CD4-positive, alpha-beta T cell (primary cell): Measurements from ENCODE around the gene GAS7. TPM values are rescaled to one million over a fixed set of nuclear protein-coding genes. Genes with fewer than 3 reads are reported as not detected.

Experiments
- ATAC-seq: fragments of 200-7000 bp; cut with Tn5 transposase; one replicate; pipeline ENCODE4 v1.10.0; 2022; ENCODE audit warnings: mild to moderate bottlenecking; ENCODE audit not compliant: poor library complexity
- CTCF ChIA-PET: fragments of 350-600 bp; sonication (Branson Sonifier 250); formaldehyde crosslinking; loops from one replicate; lab custom pipeline; 2021; ENCODE audit warnings: antibody characterized with exemption, inconsistent platforms; lab: Charles Lee
- POLR2A ChIA-PET: fragments of 350-600 bp; sonication (Branson Sonifier 250); formaldehyde crosslinking; loops from one replicate; lab custom pipeline; 2021; ENCODE audit warnings: antibody characterized with exemption, inconsistent platforms; lab: Charles Lee
- DNase-seq, 14 experiments: peaks; one replicate each; pipeline ENCODE4 v3.0.0-alpha.2; 2013 to 2020; ENCODE audit warnings: mixed read lengths in 2 of 14
- H3K27ac ChIP-seq, 2 donors: one replicate each; pipeline versions ENCODE4 v1.5.1 to v1.7.0; 2013; ENCODE audit warnings: low read length in 2 of 2, low read depth in 1 of 2, mild to moderate bottlenecking in 1 of 2
- H3K27me3 ChIP-seq, 2 experiments: 1 replicate in 1 of 2; 2 replicates in 1 of 2; pipeline versions ENCODE4 v1.6.1 to v1.7.0; 2013; ENCODE audit warnings: low read length in 2 of 2, control low read depth in 1 of 2, mild to moderate bottlenecking in 1 of 2, moderate library complexity in 1 of 2; ENCODE audit not compliant: insufficient read depth in 2 of 2, control insufficient read depth in 1 of 2
- H3K36me3 ChIP-seq: one replicate; pipeline ENCODE4 v1.6.1; 2013; ENCODE audit warnings: low read length, control low read depth; ENCODE audit not compliant: insufficient read depth
- H3K4me1 ChIP-seq: one replicate; pipeline ENCODE4 v1.6.1; 2013; ENCODE audit warnings: low read length, control low read depth; ENCODE audit not compliant: insufficient read depth
- H3K4me3 ChIP-seq: one replicate; pipeline ENCODE4 v1.5.1; 2013; ENCODE audit warnings: mild to moderate bottlenecking, low read length, moderate library complexity
- H3K9me3 ChIP-seq, 2 experiments: 1 replicate in 1 of 2; 2 replicates in 1 of 2; pipeline versions ENCODE4 v1.6.1 to v1.7.0; 2013; ENCODE audit warnings: low read length in 2 of 2, mild to moderate bottlenecking in 2 of 2, control low read depth in 1 of 2, moderate library complexity in 1 of 2; ENCODE audit not compliant: control insufficient read depth in 1 of 2, insufficient read depth in 1 of 2
- H3K27ac Mint-ChIP-seq: one replicate; pipeline ENCODE4 v1.8.0; 2020; ENCODE audit warnings: mixed read lengths
- H3K27me3 Mint-ChIP-seq: one replicate; pipeline ENCODE4 v1.8.0; 2021; ENCODE audit warnings: mixed read lengths
- H3K36me3 Mint-ChIP-seq: one replicate; pipeline ENCODE4 v1.8.0; 2021; ENCODE audit warnings: low read depth, mixed read lengths
- H3K4me1 Mint-ChIP-seq: one replicate; pipeline ENCODE4 v1.8.0; 2021; ENCODE audit warnings: low read depth, mixed read lengths
- H3K4me3 Mint-ChIP-seq: one replicate; pipeline ENCODE4 v1.8.0; 2020; ENCODE audit warnings: mild to moderate bottlenecking, mixed read lengths
- H3K9me3 Mint-ChIP-seq: one replicate; pipeline ENCODE4 v1.8.0; 2020; ENCODE audit warnings: mixed read lengths
- CTCF ChIP-seq: fragments of 200-600 bp; IDR thresholded peaks from one replicate; pipeline ENCODE4 v1.8.0; 2022; ENCODE audit warnings: antibody characterized with exemption, mild to moderate bottlenecking
- intact Hi-C, 2 experiments: fragments of 100-400 bp; cut with DNase I in 1 of 2; cut with micrococcal nuclease in 1 of 2; formaldehyde crosslinking; loops; one replicate each; pipeline versions ENCODE4 v1.15.1 to v1.9.0; 2023 to 2025; cut with DNase I, micrococcal nuclease
- total RNA-seq, 174 experiments: library from RNA in 2 of 174; stranded (reverse) in 2 of 174; gene quantifications; one replicate each; pipeline ENCODE4 v1.2.3 and lab custom pipeline; 2021 to 2026

Gene GAS7
- total RNA-seq, 2 experiments from 2014 or later: 1.8 to 3.4 TPM

- no peak for TF ChIP-seq CTCF
- peaks cover 7% of the 10 kb centered on the region for H3K4me1 Mint-ChIP-seq
- ATAC-seq (no peak), DNase-seq (no peak)
- Histone ChIP-seq H3K4me3 (no peak overlapping the region), H3K27me3 (no peaks in the 10 kb centered on the region), H3K9me3 (no peaks in the 10 kb centered on the region), H3K36me3 (no peaks in the 10 kb centered on the region), H3K27ac (no peak overlapping the region), H3K4me1 (peaks cover 4% of the 10 kb centered on the region)
- H3K27ac Mint-ChIP-seq: no peak overlapping the region
- no peaks in the 10 kb centered on the region for H3K9me3 Mint-ChIP-seq
- POLR2A ChIA-PET: no interaction called here
- H3K27me3 Mint-ChIP-seq: no peaks in the 10 kb centered on the region
- no peaks in the 10 kb centered on the region for H3K36me3 Mint-ChIP-seq
- CTCF ChIA-PET: no interaction called here
- intact Hi-C loops: no loop called here
- no peak overlapping the region for H3K4me3 Mint-ChIP-seq
These were observed 151.3 kb downstream of the GAS7 start for GRCh38 chr17:10046786-10047785.

- H3K36me3 ChIP-seq: no peaks in the 10 kb centered on the region
- POLR2A ChIA-PET: no interaction called here
- H3K4me3 ChIP-seq: no peak overlapping the region
- H3K9me3 ChIP-seq: no peaks in the 10 kb centered on the region
- TF ChIP-seq CTCF: no peak
- no peaks in the 10 kb centered on the region for H3K27me3 ChIP-seq
- peaks cover 7% of the 10 kb centered on the region for H3K4me1 Mint-ChIP-seq
- no peak overlapping the region for H3K4me3 Mint-ChIP-seq
- CTCF ChIA-PET: no interaction called here
- H3K9me3 Mint-ChIP-seq: no peaks in the 10 kb centered on the region
- H3K36me3 Mint-ChIP-seq: no peaks in the 10 kb centered on the region
- no peaks in the 10 kb centered on the region for H3K27me3 Mint-ChIP-seq
- intact Hi-C loops: no loop called here
- DNase-seq: no peak
- peaks cover 4% of the 10 kb centered on the region for H3K4me1 ChIP-seq
- H3K27ac Mint-ChIP-seq: no peak overlapping the region
- no peak overlapping the region for H3K27ac ChIP-seq
- no peak for ATAC-seq
These were observed 152.3 kb downstream of the GAS7 start for GRCh38 chr17:10045871-10046658.

GRCh38 chr17:10042589-10043244, 155.7 kb downstream of the GAS7 start:
- H3K27ac Mint-ChIP-seq: no peak overlapping the region
- DNase-seq (no peak), ATAC-seq (no peak)
- no peaks in the 10 kb centered on the region for H3K27me3 ChIP-seq
- CTCF ChIA-PET: no interaction called here
- no peak overlapping the region for H3K27ac ChIP-seq
- no peaks in the 10 kb centered on the region for H3K9me3 ChIP-seq
- H3K4me1 Mint-ChIP-seq: peaks cover 7% of the 10 kb centered on the region
- H3K36me3 Mint-ChIP-seq: no peaks in the 10 kb centered on the region
- no peaks in the 10 kb centered on the region for H3K27me3 Mint-ChIP-seq
- H3K4me3 Mint-ChIP-seq: no peak overlapping the region
- H3K4me1 ChIP-seq: no peaks in the 10 kb centered on the region
- no peaks in the 10 kb centered on the region for H3K36me3 ChIP-seq
- no peaks in the 10 kb centered on the region for H3K9me3 Mint-ChIP-seq
- no peak overlapping the region for H3K4me3 ChIP-seq
- POLR2A ChIA-PET: no interaction called here
- TF ChIP-seq CTCF: no peak
- intact Hi-C loops: no loop called here
